Measurements from ENCODE around the gene CYP1A1. TPM values are rescaled to one million over a fixed set of nuclear protein-coding genes. Genes with fewer than 3 reads are reported as not detected.
"Not testable (repeated sequence)": the region's sequence is repeated elsewhere in the genome, so short reads cannot be mapped to it uniquely, and the experiment has no call there.

The CYP1A1 gene
- total RNA-seq (2014; rRNA removed; shearing (Covaris generic)), result 1.3 and 1.4 TPM in 2 replicates

DNA sequence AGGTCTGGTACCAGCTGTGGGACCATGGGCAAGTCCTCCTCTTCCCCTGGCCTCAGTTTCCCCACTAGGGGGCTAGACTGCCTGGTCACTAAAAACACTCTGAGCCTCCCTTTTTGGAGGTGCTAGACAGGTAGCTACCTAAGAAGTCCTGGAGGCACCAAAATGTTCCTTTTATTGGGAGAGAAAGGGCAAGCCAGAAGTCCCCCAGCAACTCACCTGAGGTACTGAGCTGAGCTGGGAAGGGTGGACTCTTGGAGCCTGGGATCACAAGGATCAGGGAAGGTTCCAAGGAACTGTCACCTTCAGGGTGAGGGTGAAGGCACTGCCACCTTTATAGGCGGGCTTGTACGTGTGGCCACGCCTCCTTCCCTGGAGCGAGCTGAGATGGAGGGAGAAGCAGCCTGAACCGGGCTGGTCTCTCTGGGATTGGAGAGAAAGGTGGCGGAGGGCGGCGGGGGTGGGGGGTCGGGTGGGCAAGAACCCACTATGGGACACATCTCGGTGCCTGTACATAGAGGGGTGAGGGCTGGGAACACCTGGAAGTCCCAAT is at the start of gene CYP1A1:
TSS of gene CYP1A1 (minus strand) at position 304 of the 550 bp plus-strand sequence. CDS start 2,431 bp downstream, outside the sequence.
- DNase-seq (ENCODE audit: low read depth), result peak; percentile 29

- DNase-seq (ENCODE audit: low read depth), result no peak
These were observed 48.5 kb upstream of the CYP1A1 start for GRCh38 chr15:74773731-74774252.

GRCh38 chr15:74773329-74773728 is 48.0 kb upstream of the CYP1A1 start:
- no peak for DNase-seq (ENCODE audit: low read depth)

- no peak for DNase-seq (ENCODE audit: low read depth)
These were observed 45.0 kb upstream of the CYP1A1 start for GRCh38 chr15:74770211-74770903.

- DNase-seq (ENCODE audit: low read depth), result no peak
These were observed 44.2 kb upstream of the CYP1A1 start for GRCh38 chr15:74769463-74770025.

DNA sequence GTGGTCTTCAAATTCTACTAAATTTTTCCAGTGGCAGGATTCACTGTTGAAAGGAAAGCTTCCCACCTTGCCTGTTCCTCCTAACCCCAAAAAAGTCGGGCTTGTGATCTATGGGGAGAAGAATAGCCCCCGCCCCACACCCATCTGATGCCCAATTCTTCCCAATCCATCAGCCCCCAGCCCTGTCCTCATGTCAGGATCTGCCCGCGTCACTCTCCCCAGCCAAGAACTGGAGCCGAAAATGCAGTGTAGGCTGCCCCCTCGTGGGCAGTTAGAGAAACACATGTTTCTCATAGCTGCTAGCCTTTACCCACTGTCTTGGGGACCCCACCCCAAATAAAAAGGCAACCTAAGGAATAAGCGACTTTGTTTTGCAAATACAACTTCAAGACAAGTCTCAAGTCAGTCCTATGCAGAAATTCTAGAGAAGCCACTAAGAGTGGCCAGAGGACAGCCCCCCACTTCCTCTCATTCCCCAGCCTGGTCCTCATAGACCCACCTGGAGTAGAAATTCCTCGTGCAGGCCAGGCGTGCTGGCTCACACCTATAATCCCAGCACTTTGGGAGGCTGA is 43.5 kb upstream of the CYP1A1 start:
- DNase-seq (ENCODE audit: low read depth), result peak; percentile 54

DNA sequence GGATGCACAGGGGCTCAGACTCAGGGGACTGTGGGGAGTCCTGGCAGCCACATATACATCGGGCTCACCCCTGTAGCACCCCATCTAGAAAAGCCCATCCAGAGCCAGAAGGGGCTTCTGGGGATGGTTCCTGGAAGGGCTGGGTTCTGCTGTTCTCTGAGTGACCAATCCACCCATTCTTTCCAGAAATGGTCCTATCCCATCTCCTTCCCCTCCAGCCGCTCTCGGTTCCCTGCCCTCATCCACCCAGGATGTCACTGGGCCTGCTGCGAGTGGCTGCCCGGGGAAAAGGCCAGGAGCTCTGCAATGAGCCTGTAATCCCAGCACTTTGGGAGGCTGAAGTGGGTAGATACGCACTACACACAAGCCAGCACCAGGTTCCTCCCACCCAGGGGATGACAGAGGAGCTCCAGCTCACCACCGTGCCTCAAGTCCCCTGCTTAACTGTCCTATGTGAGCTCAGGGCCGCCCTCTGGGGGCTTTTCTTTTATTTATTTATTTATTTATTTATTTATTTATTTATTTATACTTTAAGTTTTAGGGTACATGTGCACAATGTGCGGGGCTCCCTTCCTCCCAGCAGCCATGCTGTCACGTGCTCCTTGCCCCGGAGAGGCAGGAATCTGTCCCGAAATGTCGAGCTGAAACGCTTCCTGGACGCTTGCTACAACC is 42.9 kb upstream of the CYP1A1 start:
- no peak for DNase-seq (ENCODE audit: low read depth)

DNA sequence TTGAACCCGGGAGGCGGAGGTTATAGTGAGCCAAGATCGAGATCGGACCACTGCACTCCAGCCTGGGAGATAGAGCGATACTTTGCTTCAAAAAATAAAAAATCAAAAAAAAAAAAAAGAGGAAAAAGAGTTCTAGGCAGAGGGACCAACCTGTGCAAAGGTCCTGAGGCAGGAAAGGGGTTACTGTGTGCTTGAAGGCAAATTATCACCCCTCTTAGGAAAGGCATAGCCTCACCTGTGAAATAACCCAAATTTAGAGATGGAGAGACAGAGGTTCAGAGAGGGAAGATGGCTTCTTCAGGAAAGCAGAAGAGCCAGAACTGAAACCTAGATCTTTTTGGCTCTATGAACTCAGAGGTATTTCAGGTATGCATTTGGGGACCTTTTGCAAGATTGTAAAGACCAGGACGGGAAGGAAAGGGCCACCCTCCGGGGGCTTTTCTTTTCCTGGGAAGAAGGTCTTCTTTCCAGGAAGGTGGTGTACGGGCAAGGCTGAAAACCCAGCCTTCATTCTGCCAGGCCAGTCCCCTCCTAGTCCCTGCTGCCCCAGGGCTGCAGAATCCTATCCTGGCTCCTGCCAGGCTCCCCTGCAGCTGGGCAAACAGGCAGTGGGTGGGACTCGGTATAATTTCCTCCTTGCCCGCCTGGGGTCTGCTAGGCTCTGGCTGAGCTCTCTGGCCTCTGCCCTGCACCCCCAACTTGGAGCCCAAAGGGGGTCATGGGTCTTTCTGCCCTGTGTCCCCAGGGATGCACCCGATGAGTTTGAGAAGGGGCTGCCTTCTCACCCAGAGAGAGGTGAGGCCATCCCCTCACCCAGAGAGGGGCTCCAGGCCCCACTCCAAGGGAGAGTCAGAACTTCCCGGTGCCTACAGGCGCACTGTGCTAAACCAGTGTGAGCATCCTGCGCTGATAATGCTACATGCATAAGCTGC is 42.1 kb upstream of the CYP1A1 start:
- no peak for DNase-seq (ENCODE audit: low read depth)

GRCh38 chr15:74763416-74763815 is 38.1 kb upstream of the CYP1A1 start:
- no peak for DNase-seq (ENCODE audit: low read depth)

DNA sequence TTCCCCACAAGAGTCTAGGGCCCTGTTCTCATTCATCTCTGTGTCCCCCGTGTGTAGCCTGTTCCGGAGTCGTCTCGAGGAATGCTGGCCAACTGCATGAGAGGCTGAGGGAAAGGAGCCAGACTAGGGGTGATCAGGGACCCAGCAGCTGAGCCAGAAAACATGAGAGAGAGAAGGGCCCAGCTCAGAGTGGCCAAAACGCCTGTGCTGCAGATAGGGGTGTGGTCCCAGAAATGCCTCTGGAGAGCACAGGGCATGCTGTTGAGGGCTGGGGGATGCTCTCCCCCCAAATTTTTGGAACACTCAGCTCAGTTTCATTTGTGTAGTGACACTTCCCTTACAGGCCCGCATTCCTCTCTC is 37.4 kb upstream of the CYP1A1 start:
- DNase-seq (ENCODE audit: low read depth), result no peak

- DNase-seq (ENCODE audit: low read depth), result no peak
These were observed 33.4 kb upstream of the CYP1A1 start for GRCh38 chr15:74758736-74759135.

DNA sequence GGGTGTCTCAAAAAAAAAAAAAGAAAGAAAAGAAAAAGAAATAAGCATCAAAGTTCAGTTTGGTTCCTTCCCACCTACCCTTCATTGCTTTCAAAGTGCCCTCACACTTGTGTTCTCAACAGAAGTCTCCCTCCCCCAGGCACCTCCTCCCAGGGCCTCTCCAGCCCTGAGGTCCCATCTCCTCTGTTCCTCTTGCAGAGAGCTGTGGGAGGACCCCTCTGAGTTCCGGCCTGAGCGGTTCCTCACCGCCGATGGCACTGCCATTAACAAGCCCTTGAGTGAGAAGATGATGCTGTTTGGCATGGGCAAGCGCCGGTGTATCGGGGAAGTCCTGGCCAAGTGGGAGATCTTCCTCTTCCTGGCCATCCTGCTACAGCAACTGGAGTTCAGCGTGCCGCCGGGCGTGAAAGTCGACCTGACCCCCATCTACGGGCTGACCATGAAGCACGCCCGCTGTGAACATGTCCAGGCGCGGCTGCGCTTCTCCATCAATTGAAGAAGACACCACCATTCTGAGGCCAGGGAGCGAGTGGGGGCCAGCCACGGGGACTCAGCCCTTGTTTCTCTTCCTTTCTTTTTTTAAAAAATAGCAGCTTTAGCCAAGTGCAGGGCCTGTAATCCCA is 29.4 kb upstream of the CYP1A1 start:
- DNase-seq (ENCODE audit: low read depth), result no peak

DNA sequence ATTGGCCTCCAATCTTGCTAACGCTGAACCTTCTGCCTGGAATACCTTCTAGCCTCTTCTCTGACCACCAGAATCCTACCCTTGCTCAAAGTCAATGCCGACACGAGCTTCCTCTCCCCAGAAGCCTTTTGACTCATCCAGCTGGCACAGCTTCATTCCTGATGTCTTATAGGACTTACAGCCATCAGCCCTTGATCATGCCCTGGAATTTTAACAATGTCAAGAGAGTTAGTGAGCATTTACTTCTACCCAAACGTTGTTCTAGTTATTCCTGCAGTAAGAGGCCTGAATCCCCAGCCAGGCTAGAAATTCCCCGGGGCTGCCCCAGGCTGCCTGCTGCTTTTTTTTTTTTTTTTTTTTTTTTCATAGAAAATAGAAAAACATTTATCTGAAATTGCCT is 27.2 kb upstream of the CYP1A1 start:
- DNase-seq (ENCODE audit: low read depth), result peak; percentile 62

DNA sequence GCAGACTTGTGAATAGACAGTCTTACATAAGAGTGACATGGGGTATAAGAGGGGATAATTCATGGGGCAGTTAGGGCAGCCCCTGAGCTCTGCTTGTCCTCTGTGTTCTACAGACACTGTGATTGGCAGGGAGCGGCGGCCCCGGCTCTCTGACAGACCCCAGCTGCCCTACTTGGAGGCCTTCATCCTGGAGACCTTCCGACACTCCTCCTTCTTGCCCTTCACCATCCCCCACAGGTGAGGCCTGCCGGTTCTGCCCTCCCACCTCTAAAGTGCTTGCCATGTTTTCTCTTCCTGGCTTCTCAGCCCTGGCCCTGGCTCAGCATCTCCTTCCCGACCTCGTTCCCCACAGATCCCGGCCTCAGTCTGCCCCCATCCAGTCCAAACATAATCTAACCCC is 26.7 kb upstream of the CYP1A1 start:
- DNase-seq (ENCODE audit: low read depth), result no peak

- no peak for DNase-seq (ENCODE audit: low read depth)
These were observed 25.4 kb upstream of the CYP1A1 start for GRCh38 chr15:74750751-74751150.

DNA sequence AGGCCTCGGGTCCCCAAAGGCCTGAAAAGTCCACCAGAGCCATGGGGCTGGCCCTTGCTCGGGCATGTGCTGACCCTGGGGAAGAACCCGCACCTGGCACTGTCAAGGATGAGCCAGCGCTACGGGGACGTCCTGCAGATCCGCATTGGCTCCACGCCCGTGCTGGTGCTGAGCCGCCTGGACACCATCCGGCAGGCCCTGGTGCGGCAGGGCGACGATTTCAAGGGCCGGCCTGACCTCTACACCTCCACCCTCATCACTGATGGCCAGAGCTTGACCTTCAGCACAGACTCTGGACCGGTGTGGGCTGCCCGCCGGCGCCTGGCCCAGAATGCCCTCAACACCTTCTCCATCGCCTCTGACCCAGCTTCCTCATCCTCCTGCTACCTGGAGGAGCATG is 24.5 kb upstream of the CYP1A1 start:
- DNase-seq (ENCODE audit: low read depth), result no peak

- no peak for DNase-seq (ENCODE audit: low read depth)
These were observed 23.1 kb upstream of the CYP1A1 start, which contains the start of gene CYP1A2 for GRCh38 chr15:74748322-74748946. Gene CYP1A2 (plus strand): TSS chr15:74748845. CDS start chr15:74749739, 894 bp downstream.

GRCh38 chr15:74746389-74746788 is 21.1 kb upstream of the CYP1A1 start:
- DNase-seq (ENCODE audit: low read depth), result no peak

DNA sequence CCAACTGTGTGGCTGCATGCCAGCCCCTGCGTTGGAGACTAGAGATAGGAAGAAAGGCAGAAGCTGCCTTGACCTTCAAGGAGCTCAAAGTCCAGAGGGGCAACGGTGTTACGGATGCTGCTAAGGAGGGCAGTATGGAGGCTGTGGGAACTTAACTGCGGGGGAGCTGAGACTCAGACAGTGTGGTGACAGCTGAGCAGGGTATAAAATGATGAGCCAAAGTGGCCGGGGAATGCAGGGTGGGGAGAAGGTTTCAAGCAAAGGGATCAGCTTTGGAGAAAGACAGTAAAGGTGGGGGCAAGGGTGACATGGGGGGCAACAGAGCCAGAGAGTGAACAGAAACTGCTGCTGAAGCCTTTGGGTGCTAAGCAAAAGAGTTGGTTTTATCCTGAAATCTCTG is 17.1 kb upstream of the CYP1A1 start:
- no peak for DNase-seq (ENCODE audit: low read depth)

GRCh38 chr15:74738239-74738638 is 12.9 kb upstream of the CYP1A1 start:
- not testable (repeated sequence) for DNase-seq (ENCODE audit: low read depth)

Data from RPMI7951 (cell line).